GM12874 (cell line): ENCODE measurements around the gene ADARB1.

Experiments
- CTCF ChIP-seq: IDR thresholded peaks from 2 replicates; pipeline ENCODE4 v1.5.1; 2011; ENCODE audit warnings: low read depth, mild to moderate bottlenecking, control low read depth, low read length, moderate library complexity; ENCODE audit not compliant: insufficient read depth

Gene ADARB1

GRCh38 chr21:45176141-45176540 lies 101.8 kb downstream of the ADARB1 start:
- TF ChIP-seq CTCF: no peak

GRCh38 chr21:45177039-45177438 lies 102.7 kb downstream of the ADARB1 start:
- TF ChIP-seq CTCF: no peak

GRCh38 chr21:45178070-45178608 lies 103.8 kb downstream of the ADARB1 start:
- TF ChIP-seq CTCF: no peak

- TF ChIP-seq CTCF: no peak
Observed at GRCh38 chr21:45178971-45179370, 104.6 kb downstream of the ADARB1 start.

GRCh38 chr21:45179568-45180245 lies 105.3 kb downstream of the ADARB1 start:
- no peak for TF ChIP-seq CTCF

GRCh38 chr21:45180246-45180599 lies 105.8 kb downstream of the ADARB1 start:
- TF ChIP-seq CTCF: no peak

- no peak for TF ChIP-seq CTCF
Observed at GRCh38 chr21:45182958-45183357, 108.6 kb downstream of the ADARB1 start.
